ENCODE results near the gene NPBWR2. TPM values are rescaled to one million over a fixed set of nuclear protein-coding genes. Genes with fewer than 3 reads are reported as not detected.
"Not testable (repeated sequence)": the region's sequence is repeated elsewhere in the genome, so short reads cannot be mapped to it uniquely, and the experiment has no call there.

The NPBWR2 gene
- total and polyA plus RNA-seq, 9 donors: not detected

GRCh38 chr20:64117432-64117777, 10.0 kb upstream of the NPBWR2 start:
- WGBS (ENCODE audit: insufficient coverage): 92% methylated on average over 2 of the region's 6 CpGs
- not testable (repeated sequence) for H3K4me1 ChIP-seq (ENCODE audit: control insufficient read depth, insufficient read depth, low read length); H3K9me3 ChIP-seq (replicated peaks; ENCODE audit: control insufficient read depth, low read depth, low read length); H3K27ac ChIP-seq (ENCODE audit: low read length); DNase-seq; H3K27me3 ChIP-seq (ENCODE audit: control insufficient read depth, insufficient read depth, low read length); H3K36me3 ChIP-seq (ENCODE audit: control insufficient read depth, insufficient read depth, low read length); H3K4me3 ChIP-seq (ENCODE audit: low read length)

- Histone ChIP-seq H3K9me3 (replicated peaks; ENCODE audit: control insufficient read depth, low read depth, low read length) (no peaks in the 10 kb centered on the region), H3K27me3 (ENCODE audit: control insufficient read depth, insufficient read depth, low read length) (peaks cover 11% of the 10 kb centered on the region), H3K36me3 (ENCODE audit: control insufficient read depth, insufficient read depth, low read length) (no peaks in the 10 kb centered on the region), H3K4me3 (ENCODE audit: low read length) (no peak overlapping the region), H3K27ac (ENCODE audit: low read length) (no peak overlapping the region), H3K4me1 (ENCODE audit: control insufficient read depth, insufficient read depth, low read length) (peaks cover 5% of the 10 kb centered on the region)
- WGBS (ENCODE audit: insufficient coverage): 64% methylated on average over 10 of the region's 17 CpGs
- DNase-seq: no peak
Observed at GRCh38 chr20:64116541-64117431, 9.4 kb upstream of the NPBWR2 start.

GRCh38 chr20:64116016-64116415, 8.7 kb upstream of the NPBWR2 start:
- H3K36me3 ChIP-seq (ENCODE audit: control insufficient read depth, insufficient read depth, low read length): no peaks in the 10 kb centered on the region
- H3K4me1 ChIP-seq (ENCODE audit: control insufficient read depth, insufficient read depth, low read length): peaks cover 5% of the 10 kb centered on the region
- H3K27me3 ChIP-seq (ENCODE audit: control insufficient read depth, insufficient read depth, low read length): peaks cover 6% of the 10 kb centered on the region
- WGBS (ENCODE audit: insufficient coverage): 68% methylated on average over 17 of the region's 21 CpGs
- no peak overlapping the region for H3K27ac ChIP-seq (ENCODE audit: low read length)
- no peaks in the 10 kb centered on the region for H3K9me3 ChIP-seq (replicated peaks; ENCODE audit: control insufficient read depth, low read depth, low read length)
- H3K4me3 ChIP-seq (ENCODE audit: low read length): no peak overlapping the region
- no peak for DNase-seq

- no peak overlapping the region for H3K27ac ChIP-seq (ENCODE audit: low read length)
- no peaks in the 10 kb centered on the region for H3K36me3 ChIP-seq (ENCODE audit: control insufficient read depth, insufficient read depth, low read length)
- 73% methylated on average over 9 of the region's 14 CpGs for WGBS (ENCODE audit: insufficient coverage)
- DNase-seq: no peak
- H3K4me3 ChIP-seq (ENCODE audit: low read length): no peak overlapping the region
- H3K9me3 ChIP-seq (replicated peaks; ENCODE audit: control insufficient read depth, low read depth, low read length): no peaks in the 10 kb centered on the region
- H3K27me3 ChIP-seq (ENCODE audit: control insufficient read depth, insufficient read depth, low read length): peaks cover 5% of the 10 kb centered on the region
- peaks cover 4% of the 10 kb centered on the region for H3K4me1 ChIP-seq (ENCODE audit: control insufficient read depth, insufficient read depth, low read length)
Observed at GRCh38 chr20:64115171-64115911, 8.0 kb upstream of the NPBWR2 start.

GRCh38 chr20:64114356-64114971, 7.1 kb upstream of the NPBWR2 start:
- Histone ChIP-seq H3K36me3 (ENCODE audit: control insufficient read depth, insufficient read depth, low read length) (no peaks in the 10 kb centered on the region), H3K4me1 (ENCODE audit: control insufficient read depth, insufficient read depth, low read length) (peaks cover 9% of the 10 kb centered on the region), H3K27me3 (ENCODE audit: control insufficient read depth, insufficient read depth, low read length) (peaks cover 4% of the 10 kb centered on the region), H3K9me3 (replicated peaks; ENCODE audit: control insufficient read depth, low read depth, low read length) (no peaks in the 10 kb centered on the region), H3K4me3 (ENCODE audit: low read length) (no peak overlapping the region), H3K27ac (ENCODE audit: low read length) (no peak overlapping the region)
- WGBS (ENCODE audit: insufficient coverage): 75% methylated on average over 13 of the region's 14 CpGs
- no peak for DNase-seq

- Histone ChIP-seq H3K27me3 (ENCODE audit: control insufficient read depth, insufficient read depth, low read length) (peaks cover 4% of the 10 kb centered on the region), H3K4me3 (ENCODE audit: low read length) (no peak overlapping the region), H3K27ac (ENCODE audit: low read length) (no peak overlapping the region), H3K4me1 (ENCODE audit: control insufficient read depth, insufficient read depth, low read length) (peaks cover 13% of the 10 kb centered on the region), H3K9me3 (replicated peaks; ENCODE audit: control insufficient read depth, low read depth, low read length) (no peaks in the 10 kb centered on the region), H3K36me3 (ENCODE audit: control insufficient read depth, insufficient read depth, low read length) (no peaks in the 10 kb centered on the region)
- WGBS (ENCODE audit: insufficient coverage): 76% methylated on average over 8 of the region's 13 CpGs
- DNase-seq: no peak
Observed at GRCh38 chr20:64113796-64114355, 6.5 kb upstream of the NPBWR2 start.

- peaks cover 4% of the 10 kb centered on the region for H3K27me3 ChIP-seq (ENCODE audit: control insufficient read depth, insufficient read depth, low read length)
- whole genome bisulfite sequencing (ENCODE audit: insufficient coverage): 67% methylated on average over 3 of the region's 6 CpGs
- H3K4me3 ChIP-seq (ENCODE audit: low read length): no peak overlapping the region
- H3K36me3 ChIP-seq (ENCODE audit: control insufficient read depth, insufficient read depth, low read length): no peaks in the 10 kb centered on the region
- no peak overlapping the region for H3K27ac ChIP-seq (ENCODE audit: low read length)
- H3K4me1 ChIP-seq (ENCODE audit: control insufficient read depth, insufficient read depth, low read length): peaks cover 13% of the 10 kb centered on the region
- no peaks in the 10 kb centered on the region for H3K9me3 ChIP-seq (replicated peaks; ENCODE audit: control insufficient read depth, low read depth, low read length)
- DNase-seq: no peak
Observed at GRCh38 chr20:64113444-64113775, 6.0 kb upstream of the NPBWR2 start.

- peaks cover 4% of the 10 kb centered on the region for H3K27me3 ChIP-seq (ENCODE audit: control insufficient read depth, insufficient read depth, low read length)
- no peaks in the 10 kb centered on the region for H3K9me3 ChIP-seq (replicated peaks; ENCODE audit: control insufficient read depth, low read depth, low read length)
- peaks cover 13% of the 10 kb centered on the region for H3K4me1 ChIP-seq (ENCODE audit: control insufficient read depth, insufficient read depth, low read length)
- no peak overlapping the region for H3K4me3 ChIP-seq (ENCODE audit: low read length)
- peak; percentile 60 for DNase-seq
- WGBS (ENCODE audit: insufficient coverage): 58% methylated on average over 15 of the region's 18 CpGs
- no peaks in the 10 kb centered on the region for H3K36me3 ChIP-seq (ENCODE audit: control insufficient read depth, insufficient read depth, low read length)
- no peak overlapping the region for H3K27ac ChIP-seq (ENCODE audit: low read length)
Observed at GRCh38 chr20:64112691-64113443, 5.5 kb upstream of the NPBWR2 start.

GRCh38 chr20:64111841-64112641, 4.7 kb upstream of the NPBWR2 start:
- no peak overlapping the region for H3K4me3 ChIP-seq (ENCODE audit: low read length)
- H3K36me3 ChIP-seq (ENCODE audit: control insufficient read depth, insufficient read depth, low read length): no peaks in the 10 kb centered on the region
- no peaks in the 10 kb centered on the region for H3K9me3 ChIP-seq (replicated peaks; ENCODE audit: control insufficient read depth, low read depth, low read length)
- H3K4me1 ChIP-seq (ENCODE audit: control insufficient read depth, insufficient read depth, low read length): peaks cover 19% of the 10 kb centered on the region
- H3K27ac ChIP-seq (ENCODE audit: low read length): no peak overlapping the region
- 71% methylated on average over 16 of the region's 19 CpGs for WGBS (ENCODE audit: insufficient coverage)
- no peak for DNase-seq
- H3K27me3 ChIP-seq (ENCODE audit: control insufficient read depth, insufficient read depth, low read length): peaks cover 10% of the 10 kb centered on the region
